SU-DHL-6 (cell line): ENCODE results near the gene AXIN1.
"Not testable (repeated sequence)": the region's sequence is repeated elsewhere in the genome, so short reads cannot be mapped to it uniquely, and the experiment has no call there.

ENCODE experiments used
- H2AFZ ChIP-seq: fragments of 200-600 bp; sonication (generic); 2 replicates; pipeline ENCODE4 v1.6.1; 2014; ENCODE audit warnings: low read depth, mild to moderate bottlenecking, moderate library complexity, mixed read lengths, antibody characterized with exemption, low read length; ENCODE audit not compliant: severe bottlenecking
- H3F3A ChIP-seq: fragments of 200-600 bp; shearing (Covaris generic); 2 replicates; pipeline ENCODE4 v1.6.0; 2016; ENCODE audit warnings: antibody characterized with exemption, mild to moderate bottlenecking; ENCODE audit not compliant: insufficient read depth
- H3K27ac ChIP-seq: fragments of 200-600 bp; sonication (generic); 2 replicates; pipeline ENCODE4 v1.5.1; 2016; ENCODE audit warnings: low read depth, mild to moderate bottlenecking, low read length, moderate library complexity, mixed read lengths
- H3K27me3 ChIP-seq: fragments of 200-600 bp; sonication (generic), shearing (Covaris generic); 2 replicates; pipeline ENCODE4 v1.6.0; 2014; ENCODE audit warnings: mild to moderate bottlenecking, low read length
- H3K36me3 ChIP-seq: fragments of 200-600 bp; sonication (generic); 2 replicates; pipeline ENCODE4 v1.6.1; 2014; ENCODE audit warnings: mild to moderate bottlenecking, low read length, mixed read lengths
- H3K4me2 ChIP-seq: fragments of 300-600, 200-600 bp; shearing (Covaris generic), sonication (generic); 2 replicates; pipeline ENCODE4 v1.6.0; 2014; ENCODE audit warnings: low read length, low read depth, mild to moderate bottlenecking; ENCODE audit not compliant: poor library complexity, severe bottlenecking
- H3K4me3 ChIP-seq: fragments of 200-600 bp; sonication (generic); 2 replicates; pipeline ENCODE4 v1.5.1; 2014; ENCODE audit warnings: antibody characterized with exemption, low read length, mild to moderate bottlenecking, mixed read lengths; ENCODE audit not compliant: insufficient read depth, poor library complexity, severe bottlenecking
- H3K79me2 ChIP-seq: fragments of 200-600 bp; sonication (generic); 2 replicates; pipeline ENCODE4 v1.6.1; 2014; ENCODE audit warnings: mild to moderate bottlenecking, low read length, moderate library complexity; ENCODE audit not compliant: insufficient read depth
- H3K9ac ChIP-seq: fragments of 200-600 bp; sonication (generic); 2 replicates; pipeline ENCODE4 v1.7.0; 2014; ENCODE audit warnings: mild to moderate bottlenecking, low read length
- H3K9me2 ChIP-seq: fragments of 200-600 bp; sonication (generic); replicated peaks from 2 replicates; pipeline ENCODE4 v1.6.1; 2014; ENCODE audit warnings: low read length; ENCODE audit not compliant: insufficient read depth
- H3K9me3 ChIP-seq: fragments of 200-600 bp; sonication (generic); 2 replicates; pipeline ENCODE4 v1.6.1; 2014; ENCODE audit warnings: low read length, mixed read lengths; ENCODE audit not compliant: insufficient read depth
- H4K20me1 ChIP-seq: fragments of 200-600 bp; sonication (generic); 2 replicates; pipeline ENCODE4 v1.6.1; 2014; ENCODE audit warnings: low read depth, mild to moderate bottlenecking, antibody characterized with exemption, low read length, moderate library complexity, mixed read lengths
- EZH2phosphoT487 ChIP-seq: fragments of 200-600 bp; sonication (generic), shearing (Covaris generic); conservative IDR thresholded peaks from 2 replicates; pipeline ENCODE4 v1.6.1; 2018; ENCODE audit warnings: mild to moderate bottlenecking, antibody characterized with exemption, low read length, moderate library complexity, mixed read lengths
- TF ChIP-seq, protein P1 (sequence below): fragments of 200-600 bp; sonication (generic); IDR thresholded peaks from one replicate; pipeline ENCODE4 v1.5.1; 2017; ENCODE audit warnings: antibody characterized with exemption, mild to moderate bottlenecking, low read length, moderate library complexity; ENCODE audit not compliant: insufficient read depth, poor library complexity, severe bottlenecking

The AXIN1 gene

GRCh38 chr16:389352-389751, 36.8 kb upstream of the AXIN1 start:
- Histone ChIP-seq H3K9me2 (no peaks in the 10 kb centered on the region), H3K9ac (no peak overlapping the region)

GRCh38 chr16:387761-388666, 35.5 kb upstream of the AXIN1 start:
- not testable (repeated sequence) for H3K9ac ChIP-seq, H3K79me2 ChIP-seq, H2AFZ ChIP-seq, H3K4me2 ChIP-seq, H4K20me1 ChIP-seq, H3K9me2 ChIP-seq, H3F3A ChIP-seq, H3K27ac ChIP-seq, H3K36me3 ChIP-seq, H3K4me3 ChIP-seq, H3K27me3 ChIP-seq, H3K9me3 ChIP-seq

More at GRCh38 chr16:389352-389751, 36.8 kb upstream of the AXIN1 start:
- H3F3A ChIP-seq, result no peaks in the 10 kb centered on the region; the same call in 1 of the 2 replicates
- H3K9me3 ChIP-seq, result no peaks in the 10 kb centered on the region
- no peaks in the 10 kb centered on the region for H3K36me3 ChIP-seq
- H3K4me3 ChIP-seq, result no peak overlapping the region
- no peaks in the 10 kb centered on the region for H3K27me3 ChIP-seq
- no peak overlapping the region for H3K4me2 ChIP-seq
- no peak overlapping the region for H2AFZ ChIP-seq
- TF ChIP-seq, protein P1, sequence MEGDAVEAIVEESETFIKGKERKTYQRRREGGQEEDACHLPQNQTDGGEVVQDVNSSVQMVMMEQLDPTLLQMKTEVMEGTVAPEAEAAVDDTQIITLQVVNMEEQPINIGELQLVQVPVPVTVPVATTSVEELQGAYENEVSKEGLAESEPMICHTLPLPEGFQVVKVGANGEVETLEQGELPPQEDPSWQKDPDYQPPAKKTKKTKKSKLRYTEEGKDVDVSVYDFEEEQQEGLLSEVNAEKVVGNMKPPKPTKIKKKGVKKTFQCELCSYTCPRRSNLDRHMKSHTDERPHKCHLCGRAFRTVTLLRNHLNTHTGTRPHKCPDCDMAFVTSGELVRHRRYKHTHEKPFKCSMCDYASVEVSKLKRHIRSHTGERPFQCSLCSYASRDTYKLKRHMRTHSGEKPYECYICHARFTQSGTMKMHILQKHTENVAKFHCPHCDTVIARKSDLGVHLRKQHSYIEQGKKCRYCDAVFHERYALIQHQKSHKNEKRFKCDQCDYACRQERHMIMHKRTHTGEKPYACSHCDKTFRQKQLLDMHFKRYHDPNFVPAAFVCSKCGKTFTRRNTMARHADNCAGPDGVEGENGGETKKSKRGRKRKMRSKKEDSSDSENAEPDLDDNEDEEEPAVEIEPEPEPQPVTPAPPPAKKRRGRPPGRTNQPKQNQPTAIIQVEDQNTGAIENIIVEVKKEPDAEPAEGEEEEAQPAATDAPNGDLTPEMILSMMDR, result no peak
- TF ChIP-seq EZH2phosphoT487, result no peak
- no peak overlapping the region for H3K27ac ChIP-seq
- no peaks in the 10 kb centered on the region for H4K20me1 ChIP-seq
- H3K79me2 ChIP-seq, result no peaks in the 10 kb centered on the region

- TF ChIP-seq, protein P1, result no peak
- TF ChIP-seq EZH2phosphoT487, result no peak
- H3K36me3 ChIP-seq, result no peaks in the 10 kb centered on the region
- H3K9ac ChIP-seq, result no peak overlapping the region
- H4K20me1 ChIP-seq, result no peaks in the 10 kb centered on the region
- no peak overlapping the region for H3K4me2 ChIP-seq
- no peak overlapping the region for H2AFZ ChIP-seq
- H3K9me3 ChIP-seq, result no peaks in the 10 kb centered on the region
- no peak overlapping the region for H3K27ac ChIP-seq
- no peaks in the 10 kb centered on the region for H3K79me2 ChIP-seq
- H3F3A ChIP-seq, result peaks cover 11% of the 10 kb centered on the region
- H3K4me3 ChIP-seq, result no peak overlapping the region
- H3K27me3 ChIP-seq, result no peaks in the 10 kb centered on the region
- no peaks in the 10 kb centered on the region for H3K9me2 ChIP-seq
These were observed 34.2 kb upstream of the AXIN1 start for GRCh38 chr16:386641-387156.
